Stimulated activated naive B cell treated with anti-CD40 and anti-IgM and Interleukin-4, amounts not matched to agents 10 μg/mL and 1 μg/mL and 100 μg/mL, for 72 hours (primary cell): ENCODE data around the gene FAM47C.
A peak's percentile ranks its signal among the peaks of the same experiment; 100 is the strongest.
"Not testable (repeated sequence)": the region's sequence is repeated elsewhere in the genome, so short reads cannot be mapped to it uniquely, and the experiment has no call there.

Experiments used
- ATAC-seq, 2 donors: fragments of 150-1000 bp; cut with Tn5 transposase; replicated peaks; 2 replicates each; pipeline ENCODE4 v1.10.0; 2021; ENCODE audit warnings: moderate library complexity in 1 of 2
- DNase-seq: peaks from one replicate; pipeline ENCODE4 v3.0.0; 2021
- H3K27ac Mint-ChIP-seq: one replicate; pipeline ENCODE4 v1.8.0; 2022; ENCODE audit warnings: mild to moderate bottlenecking, mixed read lengths
- H3K27me3 Mint-ChIP-seq, 2 donors: one replicate each; pipeline ENCODE4 v1.8.0; 2022; ENCODE audit warnings: mixed read lengths in 2 of 2
- H3K36me3 Mint-ChIP-seq, 2 donors: one replicate each; pipeline ENCODE4 v1.8.0; 2022; ENCODE audit warnings: mixed read lengths in 2 of 2, mild to moderate bottlenecking in 1 of 2
- H3K4me1 Mint-ChIP-seq, 2 donors: one replicate each; pipeline ENCODE4 v1.8.0; 2022; ENCODE audit warnings: mixed read lengths in 2 of 2, mild to moderate bottlenecking in 1 of 2
- H3K4me3 Mint-ChIP-seq, 2 donors: one replicate each; pipeline ENCODE4 v1.8.0; 2022; ENCODE audit warnings: mild to moderate bottlenecking in 2 of 2, mixed read lengths in 2 of 2, moderate library complexity in 1 of 2
- H3K9me3 Mint-ChIP-seq, 2 donors: one replicate each; pipeline ENCODE4 v1.8.0; 2022; ENCODE audit warnings: mixed read lengths in 2 of 2, mild to moderate bottlenecking in 1 of 2

FAM47C gene

GRCh38 chrX:37036674-37037220, 28.6 kb downstream of the FAM47C start:
- not testable (repeated sequence) for DNase-seq, H3K4me1 Mint-ChIP-seq, H3K36me3 Mint-ChIP-seq, H3K27me3 Mint-ChIP-seq, H3K4me3 Mint-ChIP-seq, H3K9me3 Mint-ChIP-seq, H3K27ac Mint-ChIP-seq, ATAC-seq

- not testable (repeated sequence) for DNase-seq, H3K4me3 Mint-ChIP-seq, H3K4me1 Mint-ChIP-seq, H3K9me3 Mint-ChIP-seq, H3K36me3 Mint-ChIP-seq, H3K27me3 Mint-ChIP-seq, H3K27ac Mint-ChIP-seq, ATAC-seq
These were observed 30.6 kb downstream of the FAM47C start for GRCh38 chrX:37038814-37039213.

GRCh38 chrX:37042956-37043885, 35.1 kb downstream of the FAM47C start:
- H3K9me3 Mint-ChIP-seq, H3K27ac Mint-ChIP-seq, DNase-seq, H3K4me1 Mint-ChIP-seq, H3K27me3 Mint-ChIP-seq, H3K4me3 Mint-ChIP-seq, ATAC-seq, H3K36me3 Mint-ChIP-seq: not testable (repeated sequence)

- Mint-ChIP-seq H3K36me3 (no peaks in the 10 kb centered on the region), H3K27ac (no peak overlapping the region), H3K4me3 (no peak overlapping the region), H3K27me3 (no peaks in the 10 kb centered on the region), H3K4me1 (no peaks in the 10 kb centered on the region), H3K9me3 (peaks cover 0 to under 1% of the 10 kb centered on the region in 2 donors)
- no peak for DNase-seq
- ATAC-seq, result no peak
These were observed 39.6 kb downstream of the FAM47C start for GRCh38 chrX:37047776-37048175.

- not testable (repeated sequence) for H3K4me1 Mint-ChIP-seq, H3K36me3 Mint-ChIP-seq, H3K4me3 Mint-ChIP-seq, H3K27me3 Mint-ChIP-seq, ATAC-seq, H3K9me3 Mint-ChIP-seq, H3K27ac Mint-ChIP-seq, DNase-seq
These were observed 49.4 kb downstream of the FAM47C start for GRCh38 chrX:37057572-37057971.

GRCh38 chrX:37060999-37061398, 52.8 kb downstream of the FAM47C start:
- Mint-ChIP-seq H3K4me3 (no peak overlapping the region), H3K27me3 (peaks cover 0 to 4% of the 10 kb centered on the region in 2 donors), H3K36me3 (no peaks in the 10 kb centered on the region), H3K4me1 (no peaks in the 10 kb centered on the region), H3K27ac (no peak overlapping the region), H3K9me3 (peaks cover 1 to 3% of the 10 kb centered on the region in 2 donors)
- peak in 1 of 2 donors; percentile 63 for ATAC-seq
- no peak for DNase-seq
